Measurements from ENCODE around the gene EEFSEC. TPM values are rescaled to one million over a fixed set of nuclear protein-coding genes. Genes with fewer than 3 reads are reported as not detected.

The EEFSEC gene
- total RNA-seq, 2 donors from 2014 or later, result 15.7 to 18.0 TPM

GRCh38 chr3:128360705-128361271, 207.5 kb downstream of the EEFSEC start:
- no peak for DNase-seq (ENCODE audit: low spot score)
- H3K36me3 ChIP-seq, result peaks cover 7% of the 10 kb centered on the region
- no peaks in the 10 kb centered on the region for H3K27me3 ChIP-seq
- no peaks in the 10 kb centered on the region for H3K9me3 ChIP-seq
- no peak overlapping the region for H3K4me3 ChIP-seq
- H3K27ac ChIP-seq, result no peak overlapping the region
- TF ChIP-seq, protein P1, sequence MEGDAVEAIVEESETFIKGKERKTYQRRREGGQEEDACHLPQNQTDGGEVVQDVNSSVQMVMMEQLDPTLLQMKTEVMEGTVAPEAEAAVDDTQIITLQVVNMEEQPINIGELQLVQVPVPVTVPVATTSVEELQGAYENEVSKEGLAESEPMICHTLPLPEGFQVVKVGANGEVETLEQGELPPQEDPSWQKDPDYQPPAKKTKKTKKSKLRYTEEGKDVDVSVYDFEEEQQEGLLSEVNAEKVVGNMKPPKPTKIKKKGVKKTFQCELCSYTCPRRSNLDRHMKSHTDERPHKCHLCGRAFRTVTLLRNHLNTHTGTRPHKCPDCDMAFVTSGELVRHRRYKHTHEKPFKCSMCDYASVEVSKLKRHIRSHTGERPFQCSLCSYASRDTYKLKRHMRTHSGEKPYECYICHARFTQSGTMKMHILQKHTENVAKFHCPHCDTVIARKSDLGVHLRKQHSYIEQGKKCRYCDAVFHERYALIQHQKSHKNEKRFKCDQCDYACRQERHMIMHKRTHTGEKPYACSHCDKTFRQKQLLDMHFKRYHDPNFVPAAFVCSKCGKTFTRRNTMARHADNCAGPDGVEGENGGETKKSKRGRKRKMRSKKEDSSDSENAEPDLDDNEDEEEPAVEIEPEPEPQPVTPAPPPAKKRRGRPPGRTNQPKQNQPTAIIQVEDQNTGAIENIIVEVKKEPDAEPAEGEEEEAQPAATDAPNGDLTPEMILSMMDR (IDR thresholded peaks at IDR 0.05), result no peak
- H3K4me1 ChIP-seq, result peaks cover 0 to 29% of the 10 kb centered on the region in 2 donors

- Histone ChIP-seq H3K36me3 (peaks cover 7% of the 10 kb centered on the region), H3K4me3 (no peak overlapping the region), H3K9me3 (no peaks in the 10 kb centered on the region), H3K4me1 (peaks cover 0 to 44% of the 10 kb centered on the region in 2 donors), H3K27me3 (no peaks in the 10 kb centered on the region), H3K27ac (no peak overlapping the region)
- TF ChIP-seq, protein P1 (IDR thresholded peaks at IDR 0.05), result no peak
- no peak for DNase-seq (ENCODE audit: low spot score)
Measured at GRCh38 chr3:128362026-128362965, 209.0 kb downstream of the EEFSEC start.

- Histone ChIP-seq H3K36me3 (no peaks in the 10 kb centered on the region), H3K27me3 (no peaks in the 10 kb centered on the region), H3K4me3 (no peak overlapping the region), H3K9me3 (no peaks in the 10 kb centered on the region), H3K27ac (no peak overlapping the region), H3K4me1 (peaks cover 0 to 63% of the 10 kb centered on the region in 2 donors)
- no peak for DNase-seq (ENCODE audit: low spot score)
- TF ChIP-seq, protein P1 (IDR thresholded peaks at IDR 0.05), result no peak
Measured at GRCh38 chr3:128364291-128364690, 211.0 kb downstream of the EEFSEC start.

DNA sequence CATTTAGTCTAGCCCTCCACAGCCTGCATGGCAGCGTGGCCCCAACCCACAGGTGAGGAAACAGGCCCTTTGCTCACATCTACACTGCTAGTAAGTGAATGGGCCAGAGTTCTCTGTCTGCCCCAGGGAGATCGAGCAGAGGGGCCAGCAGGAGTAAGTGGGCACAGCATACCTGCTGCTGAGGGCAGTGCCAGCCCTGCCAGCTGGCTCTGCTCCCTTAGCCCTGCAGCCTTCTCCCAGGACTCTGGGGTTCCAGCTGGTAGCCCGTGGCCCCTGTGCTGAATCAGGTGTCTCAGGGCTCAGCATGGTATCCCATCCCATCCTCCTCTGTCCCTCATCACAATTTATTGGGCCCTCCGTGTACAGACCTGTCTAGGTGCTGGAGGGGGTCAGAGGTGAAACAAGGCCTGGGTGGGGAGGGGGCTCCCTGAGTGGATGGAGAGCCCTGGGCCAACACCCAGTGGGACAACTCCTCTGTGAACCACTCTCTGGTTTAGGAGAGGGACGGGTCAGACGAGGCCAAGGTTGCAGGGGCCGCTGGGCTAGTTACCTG, 211.6 kb downstream of the EEFSEC start:
- Histone ChIP-seq H3K9me3 (no peaks in the 10 kb centered on the region), H3K27me3 (no peaks in the 10 kb centered on the region), H3K36me3 (no peaks in the 10 kb centered on the region), H3K4me3 (no peak overlapping the region), H3K27ac (peak overlapping the region; percentile 51 to 69), H3K4me1 (peaks cover 0 to 69% of the 10 kb centered on the region in 2 donors)
- no peak for DNase-seq (ENCODE audit: low spot score)
- TF ChIP-seq, protein P1 (IDR thresholded peaks at IDR 0.05), result no peak

GRCh38 chr3:128366136-128366535, 212.9 kb downstream of the EEFSEC start:
- TF ChIP-seq, protein P1 (IDR thresholded peaks at IDR 0.05), result no peak
- Histone ChIP-seq H3K27ac (peak overlapping the region; percentile 51 to 69), H3K4me3 (no peak overlapping the region), H3K9me3 (no peaks in the 10 kb centered on the region), H3K27me3 (no peaks in the 10 kb centered on the region), H3K36me3 (no peaks in the 10 kb centered on the region), H3K4me1 (peaks cover 0 to 78% of the 10 kb centered on the region in 2 donors)
- no peak for DNase-seq (ENCODE audit: low spot score)
